Eye (tissue), 1 donor: Measurements from ENCODE around the gene USP3.
"Not testable (repeated sequence)": the region's sequence is repeated elsewhere in the genome, so short reads cannot be mapped to it uniquely, and the experiment has no call there.

Source experiments
- DNase-seq: peaks from one replicate; pipeline ENCODE4 v3.0.0-alpha.2; 2015

Gene USP3

GRCh38 chr15:63620760-63621159 is 116.4 kb downstream of the USP3 start:
- DNase-seq = not testable (repeated sequence)

DNA sequence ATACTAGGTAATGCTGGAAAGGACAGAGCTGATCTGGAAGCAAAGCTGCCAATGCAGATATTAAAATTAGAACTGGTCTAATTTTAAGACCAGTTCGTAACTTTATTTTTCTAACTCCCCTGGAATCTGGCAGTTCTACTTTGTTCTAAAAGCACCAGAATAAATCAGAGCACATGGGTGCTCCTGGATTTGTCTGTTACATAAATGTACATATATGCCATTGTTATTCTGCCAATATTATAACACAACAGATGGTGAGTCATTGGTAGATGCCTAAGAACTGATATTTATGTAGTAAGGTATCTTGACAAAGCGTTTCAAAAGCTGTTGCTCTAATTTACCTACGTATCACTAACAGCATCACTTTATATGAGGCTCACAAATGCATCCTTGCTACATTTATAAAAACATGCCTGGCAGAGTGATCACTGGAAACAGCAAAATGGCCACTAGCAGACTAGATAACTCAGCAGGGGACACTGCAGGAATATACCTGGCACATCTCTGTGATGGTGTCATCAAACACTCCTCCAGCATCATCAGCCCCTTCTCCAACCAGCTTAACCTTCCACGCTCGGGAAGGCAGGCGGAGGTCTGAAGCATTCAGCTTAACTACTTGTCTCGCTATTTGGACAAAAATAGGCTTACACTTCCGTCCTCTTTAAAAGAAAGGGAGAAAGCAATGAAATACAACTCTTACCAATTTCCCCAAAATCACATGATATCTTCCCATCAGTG is 119.0 kb downstream of the USP3 start:
- no peak for DNase-seq

GRCh38 chr15:63626955-63627354 is 122.6 kb downstream of the USP3 start:
- no peak for DNase-seq

- no peak for DNase-seq
Observed at GRCh38 chr15:63628123-63628822, 123.9 kb downstream of the USP3 start.

GRCh38 chr15:63630036-63630751 is 125.8 kb downstream of the USP3 start:
- DNase-seq = no peak

DNA sequence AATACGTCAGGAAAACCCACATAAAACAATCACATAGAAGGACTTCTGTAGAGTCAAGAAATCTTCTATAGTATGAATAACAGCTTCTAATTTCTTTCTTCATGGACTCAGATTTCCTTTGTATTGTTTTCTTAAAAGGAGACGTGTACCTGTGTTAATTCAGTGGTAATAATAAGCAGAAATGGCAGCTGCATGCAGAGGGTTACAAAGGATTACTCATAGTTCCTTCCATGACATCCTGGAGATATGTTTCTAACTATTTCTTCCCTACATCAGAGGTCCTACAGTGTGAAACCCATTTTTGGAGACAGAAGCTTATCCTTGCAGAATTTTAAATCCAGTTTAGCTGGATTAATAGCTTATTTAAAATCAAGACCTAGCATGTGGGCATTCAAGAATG is 128.9 kb downstream of the USP3 start:
- no peak for DNase-seq

- DNase-seq = no peak
Observed at GRCh38 chr15:63634154-63634553, 129.8 kb downstream of the USP3 start.

DNA sequence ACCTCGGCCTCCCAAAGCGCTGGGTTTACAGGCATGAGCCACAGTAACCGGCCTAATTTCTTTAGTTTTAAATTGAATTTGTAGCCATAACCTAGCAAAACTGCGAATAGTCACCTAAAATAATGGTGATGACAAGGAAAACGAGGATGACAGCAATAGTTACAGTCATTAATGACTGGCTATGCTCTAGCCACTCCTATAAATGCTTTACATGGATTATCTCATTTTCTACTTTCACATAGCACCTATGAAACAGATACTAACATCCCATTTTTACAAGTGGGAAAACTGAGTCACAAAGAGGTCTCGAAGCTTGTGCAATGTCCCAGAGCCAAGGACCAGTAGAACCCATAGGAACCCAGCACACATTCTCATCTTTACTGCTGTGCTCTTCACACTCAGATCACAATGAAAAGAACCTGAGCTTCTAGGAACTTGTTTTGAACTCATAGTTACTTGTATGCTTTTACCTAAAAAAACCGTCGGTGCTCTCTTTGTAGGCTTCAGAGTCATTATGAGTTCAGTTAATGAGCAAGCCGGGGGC is 132.2 kb downstream of the USP3 start:
- no peak for DNase-seq

DNA sequence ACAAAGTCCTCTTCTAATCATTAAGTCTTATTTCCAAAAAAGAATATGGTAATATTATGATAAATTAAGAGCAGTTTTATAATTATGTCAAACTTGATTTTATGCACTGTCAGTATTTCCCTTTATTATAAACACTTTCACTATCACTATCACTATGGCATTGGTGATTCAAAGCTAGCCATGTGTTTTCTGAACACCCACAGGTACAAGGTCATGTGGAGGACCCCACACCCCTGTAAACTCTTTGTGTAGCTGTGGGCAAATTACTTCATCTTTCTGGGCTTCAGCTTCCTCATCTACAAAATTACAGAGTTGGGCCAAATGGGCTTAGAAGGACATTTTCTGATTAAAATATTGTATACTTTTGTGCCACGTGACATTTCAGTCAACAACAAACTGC is 134.4 kb downstream of the USP3 start:
- no peak for DNase-seq

DNA sequence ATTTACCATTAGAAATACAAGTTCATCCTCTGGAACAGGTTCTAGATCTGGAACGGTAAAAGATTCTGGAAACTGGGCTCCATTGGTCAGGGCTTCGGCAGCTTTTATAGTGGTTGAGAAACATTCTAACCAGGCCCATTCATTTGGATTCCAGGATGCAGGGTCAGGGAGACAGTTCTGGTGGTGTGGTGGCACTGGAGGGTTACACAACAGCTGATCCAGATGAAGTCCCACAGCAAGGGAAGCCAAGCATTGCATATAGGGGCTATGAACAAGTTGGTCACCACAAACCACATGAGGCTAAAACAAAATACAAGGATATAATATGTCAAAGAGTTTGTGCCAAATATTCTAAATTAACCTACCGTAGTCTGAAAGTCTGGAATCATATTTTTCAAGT is 135.8 kb downstream of the USP3 start:
- DNase-seq = no peak
